ENCODE results near the gene PCGF3.

DNA sequence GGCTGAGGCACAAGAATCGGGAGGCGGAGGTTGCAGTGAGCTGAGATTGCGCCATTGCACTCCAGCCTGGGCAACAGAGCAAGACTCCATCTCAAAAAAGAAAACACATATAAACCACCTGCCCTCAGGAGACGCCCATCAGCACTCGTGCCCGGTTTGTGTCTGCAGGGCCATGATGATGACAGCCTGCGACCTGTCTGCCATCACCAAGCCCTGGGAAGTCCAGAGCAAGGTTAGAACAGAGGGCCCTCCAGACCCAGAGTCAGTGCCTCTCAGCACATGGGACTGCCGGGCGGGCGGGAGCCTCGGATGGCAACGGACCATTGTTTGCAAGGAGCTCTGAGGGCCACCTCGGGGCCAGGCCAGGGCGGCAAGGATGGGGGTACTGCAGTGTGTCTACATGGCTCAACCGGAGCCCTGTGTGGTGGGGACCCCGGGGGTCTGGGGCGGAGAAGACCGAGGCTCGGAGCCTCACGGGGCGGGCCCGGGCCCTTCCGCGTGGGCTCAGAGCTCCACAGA, 40.9 kb upstream of the PCGF3 start:
- TF ChIP-seq, protein P1, sequence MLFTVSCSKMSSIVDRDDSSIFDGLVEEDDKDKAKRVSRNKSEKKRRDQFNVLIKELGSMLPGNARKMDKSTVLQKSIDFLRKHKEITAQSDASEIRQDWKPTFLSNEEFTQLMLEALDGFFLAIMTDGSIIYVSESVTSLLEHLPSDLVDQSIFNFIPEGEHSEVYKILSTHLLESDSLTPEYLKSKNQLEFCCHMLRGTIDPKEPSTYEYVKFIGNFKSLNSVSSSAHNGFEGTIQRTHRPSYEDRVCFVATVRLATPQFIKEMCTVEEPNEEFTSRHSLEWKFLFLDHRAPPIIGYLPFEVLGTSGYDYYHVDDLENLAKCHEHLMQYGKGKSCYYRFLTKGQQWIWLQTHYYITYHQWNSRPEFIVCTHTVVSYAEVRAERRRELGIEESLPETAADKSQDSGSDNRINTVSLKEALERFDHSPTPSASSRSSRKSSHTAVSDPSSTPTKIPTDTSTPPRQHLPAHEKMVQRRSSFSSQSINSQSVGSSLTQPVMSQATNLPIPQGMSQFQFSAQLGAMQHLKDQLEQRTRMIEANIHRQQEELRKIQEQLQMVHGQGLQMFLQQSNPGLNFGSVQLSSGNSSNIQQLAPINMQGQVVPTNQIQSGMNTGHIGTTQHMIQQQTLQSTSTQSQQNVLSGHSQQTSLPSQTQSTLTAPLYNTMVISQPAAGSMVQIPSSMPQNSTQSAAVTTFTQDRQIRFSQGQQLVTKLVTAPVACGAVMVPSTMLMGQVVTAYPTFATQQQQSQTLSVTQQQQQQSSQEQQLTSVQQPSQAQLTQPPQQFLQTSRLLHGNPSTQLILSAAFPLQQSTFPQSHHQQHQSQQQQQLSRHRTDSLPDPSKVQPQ (CRISPR knock-in tag; IDR thresholded peaks at IDR 0.05; ENCODE audit: borderline replicate concordance) = no peak
- TF ChIP-seq NFIX (CRISPR knock-in tag; IDR thresholded peaks at IDR 0.05; ENCODE audit: low read depth) (no peak), NFXL1 (CRISPR knock-in tag; IDR thresholded peaks at IDR 0.05) (no peak), ZNF224 (CRISPR knock-in tag; IDR thresholded peaks at IDR 0.05) (no peak), GTF2E2 (tag; IDR thresholded peaks at IDR 0.05) (no peak), CCAR2 (IDR thresholded peaks at IDR 0.05; ENCODE audit: low read depth, low read length) (no peak), CREB1 (IDR thresholded peaks at IDR 0.05) (no peak), CREB1 (CRISPR knock-in tag; IDR thresholded peaks at IDR 0.05) (no peak), CHD4 (IDR thresholded peaks at IDR 0.05; ENCODE audit: insufficient read depth, insufficient replicate concordance, low read depth, low read length, poor library complexity, severe bottlenecking) (no peak), KHSRP (IDR thresholded peaks at IDR 0.05) (no peak), CREBBP (IDR thresholded peaks at IDR 0.05; ENCODE audit: low read depth, low read length) (no peak)
- TF ChIP-seq, protein P2, sequence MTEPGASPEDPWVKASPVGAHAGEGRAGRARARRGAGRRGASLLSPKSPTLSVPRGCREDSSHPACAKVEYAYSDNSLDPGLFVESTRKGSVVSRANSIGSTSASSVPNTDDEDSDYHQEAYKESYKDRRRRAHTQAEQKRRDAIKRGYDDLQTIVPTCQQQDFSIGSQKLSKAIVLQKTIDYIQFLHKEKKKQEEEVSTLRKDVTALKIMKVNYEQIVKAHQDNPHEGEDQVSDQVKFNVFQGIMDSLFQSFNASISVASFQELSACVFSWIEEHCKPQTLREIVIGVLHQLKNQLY (CRISPR knock-in tag; conservative IDR thresholded peaks at IDR 0.05) = no peak
- TF ChIP-seq, protein P3, sequence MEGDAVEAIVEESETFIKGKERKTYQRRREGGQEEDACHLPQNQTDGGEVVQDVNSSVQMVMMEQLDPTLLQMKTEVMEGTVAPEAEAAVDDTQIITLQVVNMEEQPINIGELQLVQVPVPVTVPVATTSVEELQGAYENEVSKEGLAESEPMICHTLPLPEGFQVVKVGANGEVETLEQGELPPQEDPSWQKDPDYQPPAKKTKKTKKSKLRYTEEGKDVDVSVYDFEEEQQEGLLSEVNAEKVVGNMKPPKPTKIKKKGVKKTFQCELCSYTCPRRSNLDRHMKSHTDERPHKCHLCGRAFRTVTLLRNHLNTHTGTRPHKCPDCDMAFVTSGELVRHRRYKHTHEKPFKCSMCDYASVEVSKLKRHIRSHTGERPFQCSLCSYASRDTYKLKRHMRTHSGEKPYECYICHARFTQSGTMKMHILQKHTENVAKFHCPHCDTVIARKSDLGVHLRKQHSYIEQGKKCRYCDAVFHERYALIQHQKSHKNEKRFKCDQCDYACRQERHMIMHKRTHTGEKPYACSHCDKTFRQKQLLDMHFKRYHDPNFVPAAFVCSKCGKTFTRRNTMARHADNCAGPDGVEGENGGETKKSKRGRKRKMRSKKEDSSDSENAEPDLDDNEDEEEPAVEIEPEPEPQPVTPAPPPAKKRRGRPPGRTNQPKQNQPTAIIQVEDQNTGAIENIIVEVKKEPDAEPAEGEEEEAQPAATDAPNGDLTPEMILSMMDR (IDR thresholded peaks at IDR 0.05 in 2 of 3, conservative IDR thresholded peaks at IDR 0.05 in 1 of 3; ENCODE audit: insufficient read depth in 2 of 3, low read depth in 1 of 3, low read length in 3 of 3) = no peak
- TF ChIP-seq, protein P4, sequence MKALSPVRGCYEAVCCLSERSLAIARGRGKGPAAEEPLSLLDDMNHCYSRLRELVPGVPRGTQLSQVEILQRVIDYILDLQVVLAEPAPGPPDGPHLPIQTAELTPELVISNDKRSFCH (CRISPR knock-in tag; IDR thresholded peaks at IDR 0.05) = no peak
- TF ChIP-seq, protein P4 (tag; IDR thresholded peaks at IDR 0.05) = no peak
- TF ChIP-seq, protein P5, sequence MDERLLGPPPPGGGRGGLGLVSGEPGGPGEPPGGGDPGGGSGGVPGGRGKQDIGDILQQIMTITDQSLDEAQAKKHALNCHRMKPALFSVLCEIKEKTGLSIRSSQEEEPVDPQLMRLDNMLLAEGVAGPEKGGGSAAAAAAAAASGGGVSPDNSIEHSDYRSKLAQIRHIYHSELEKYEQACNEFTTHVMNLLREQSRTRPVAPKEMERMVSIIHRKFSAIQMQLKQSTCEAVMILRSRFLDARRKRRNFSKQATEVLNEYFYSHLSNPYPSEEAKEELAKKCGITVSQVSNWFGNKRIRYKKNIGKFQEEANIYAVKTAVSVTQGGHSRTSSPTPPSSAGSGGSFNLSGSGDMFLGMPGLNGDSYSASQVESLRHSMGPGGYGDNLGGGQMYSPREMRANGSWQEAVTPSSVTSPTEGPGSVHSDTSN (CRISPR knock-in tag; IDR thresholded peaks at IDR 0.05; ENCODE audit: low read depth) = no peak
- TF ChIP-seq, protein P5 (tag; conservative IDR thresholded peaks at IDR 0.05; ENCODE audit: low read depth) = no peak

All from K562 (cell line).